ENCODE results near the gene ZBTB46.

DNA sequence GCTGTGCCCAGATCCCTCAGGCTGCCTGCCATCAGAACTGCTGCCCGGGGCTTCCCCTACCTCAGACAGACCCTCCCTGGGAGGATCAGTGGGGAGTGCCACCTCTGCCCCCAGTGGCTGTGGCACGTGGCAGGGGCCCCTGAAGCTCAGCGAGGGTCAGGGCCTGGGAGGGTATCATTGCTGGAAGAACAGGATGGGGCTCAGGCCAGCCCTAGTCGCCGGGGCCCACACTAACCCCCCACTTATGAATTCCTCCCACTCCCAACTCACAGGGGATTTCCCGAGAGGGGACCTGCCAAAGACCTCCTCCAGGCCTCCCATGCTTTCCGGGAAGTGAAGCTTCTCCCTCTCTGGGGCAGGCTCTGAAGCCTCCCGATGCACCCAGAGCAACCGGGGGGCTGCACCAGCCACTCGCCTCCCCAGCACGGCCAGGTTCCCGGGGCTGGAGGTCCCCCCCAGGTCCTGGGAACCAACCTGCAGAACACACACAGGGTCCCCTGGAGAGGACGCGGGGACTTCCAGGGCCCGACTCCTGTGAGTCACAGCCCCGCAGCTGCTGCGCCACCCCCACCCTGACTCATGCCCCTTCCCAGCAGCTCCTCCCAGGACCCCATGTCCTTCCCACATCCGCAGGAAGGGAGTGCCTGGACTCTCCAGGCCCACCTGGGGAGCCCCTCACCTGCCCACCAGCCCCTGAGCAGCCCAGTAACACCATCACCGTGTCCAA, 132.2 kb downstream of the ZBTB46 start:
- TF ChIP-seq, protein P1, sequence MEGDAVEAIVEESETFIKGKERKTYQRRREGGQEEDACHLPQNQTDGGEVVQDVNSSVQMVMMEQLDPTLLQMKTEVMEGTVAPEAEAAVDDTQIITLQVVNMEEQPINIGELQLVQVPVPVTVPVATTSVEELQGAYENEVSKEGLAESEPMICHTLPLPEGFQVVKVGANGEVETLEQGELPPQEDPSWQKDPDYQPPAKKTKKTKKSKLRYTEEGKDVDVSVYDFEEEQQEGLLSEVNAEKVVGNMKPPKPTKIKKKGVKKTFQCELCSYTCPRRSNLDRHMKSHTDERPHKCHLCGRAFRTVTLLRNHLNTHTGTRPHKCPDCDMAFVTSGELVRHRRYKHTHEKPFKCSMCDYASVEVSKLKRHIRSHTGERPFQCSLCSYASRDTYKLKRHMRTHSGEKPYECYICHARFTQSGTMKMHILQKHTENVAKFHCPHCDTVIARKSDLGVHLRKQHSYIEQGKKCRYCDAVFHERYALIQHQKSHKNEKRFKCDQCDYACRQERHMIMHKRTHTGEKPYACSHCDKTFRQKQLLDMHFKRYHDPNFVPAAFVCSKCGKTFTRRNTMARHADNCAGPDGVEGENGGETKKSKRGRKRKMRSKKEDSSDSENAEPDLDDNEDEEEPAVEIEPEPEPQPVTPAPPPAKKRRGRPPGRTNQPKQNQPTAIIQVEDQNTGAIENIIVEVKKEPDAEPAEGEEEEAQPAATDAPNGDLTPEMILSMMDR (IDR thresholded peaks at IDR 0.05) = no peak
- TF ChIP-seq POLR2A (IDR thresholded peaks at IDR 0.05) = no peak

Measured in thyroid gland (tissue), 4 donors.